Measurements from ENCODE around the gene DTX1.

Gene DTX1

GRCh38 chr12:113056631-113057488 lies at the start of gene DTX1:
DTX1 (plus strand) TSS chr12:113056730; CDS start chr12:113058193, 1,463 bp downstream.
- DNase-seq (ENCODE audit: low read depth), result peak; percentile 37

- DNase-seq (ENCODE audit: low read depth), result no peak
Measured at GRCh38 chr12:113007166-113007565, 49.4 kb upstream of the DTX1 start.

- no peak for DNase-seq (ENCODE audit: low read depth)
Measured at GRCh38 chr12:113010701-113011100, 45.8 kb upstream of the DTX1 start.

GRCh38 chr12:113014565-113014964 lies 42.0 kb upstream of the DTX1 start:
- no peak for DNase-seq (ENCODE audit: low read depth)

- no peak for DNase-seq (ENCODE audit: low read depth)
Measured at GRCh38 chr12:113016796-113017195, 39.7 kb upstream of the DTX1 start.

- DNase-seq (ENCODE audit: low read depth), result no peak
Measured at GRCh38 chr12:113019025-113019424, 37.5 kb upstream of the DTX1 start.

- DNase-seq (ENCODE audit: low read depth), result no peak
Measured at GRCh38 chr12:113021500-113021899, 35.0 kb upstream of the DTX1 start.

GRCh38 chr12:113022563-113023297 lies 33.8 kb upstream of the DTX1 start:
- DNase-seq (ENCODE audit: low read depth), result no peak

GRCh38 chr12:113027726-113028125 lies 28.8 kb upstream of the DTX1 start:
- DNase-seq (ENCODE audit: low read depth), result no peak

GRCh38 chr12:113030875-113031525 lies 25.5 kb upstream of the DTX1 start:
- DNase-seq (ENCODE audit: low read depth), result no peak

GRCh38 chr12:113039911-113040445 lies 16.6 kb upstream of the DTX1 start:
- no peak for DNase-seq (ENCODE audit: low read depth)

GRCh38 chr12:113040722-113041171 lies 15.8 kb upstream of the DTX1 start:
- no peak for DNase-seq (ENCODE audit: low read depth)

- DNase-seq (ENCODE audit: low read depth), result no peak
Measured at GRCh38 chr12:113041560-113041959, 15.0 kb upstream of the DTX1 start.

GRCh38 chr12:113043240-113043639 lies 13.3 kb upstream of the DTX1 start:
- no peak for DNase-seq (ENCODE audit: low read depth)

GRCh38 chr12:113044516-113044915 lies 12.0 kb upstream of the DTX1 start:
- no peak for DNase-seq (ENCODE audit: low read depth)

- peak; percentile 57 for DNase-seq (ENCODE audit: low read depth)
Measured at GRCh38 chr12:113048716-113049127, 7.8 kb upstream of the DTX1 start.

- no peak for DNase-seq (ENCODE audit: low read depth)
Measured at GRCh38 chr12:113049976-113050742, 6.4 kb upstream of the DTX1 start.

GRCh38 chr12:113050795-113051194 lies 5.7 kb upstream of the DTX1 start:
- no peak for DNase-seq (ENCODE audit: low read depth)

GRCh38 chr12:113051759-113052158 lies 4.8 kb upstream of the DTX1 start:
- no peak for DNase-seq (ENCODE audit: low read depth)

GRCh38 chr12:113052326-113052725 lies 4.2 kb upstream of the DTX1 start:
- no peak for DNase-seq (ENCODE audit: low read depth)

GRCh38 chr12:113054948-113055486 lies 1.5 kb upstream of the DTX1 start:
- DNase-seq (ENCODE audit: low read depth), result no peak
